Stimulated activated CD8-positive, alpha-beta memory T cell treated with anti-CD3 and anti-CD28 coated beads, Interleukin-15, amount 100 ng/mL, for 24 hours (primary cell): ENCODE measurements around the gene C1QTNF12.

ENCODE experiments used
- DNase-seq: peaks from one replicate; pipeline ENCODE4 v3.0.0-alpha.2; 2020; ENCODE audit warnings: low read depth

C1QTNF12 gene, protein sequence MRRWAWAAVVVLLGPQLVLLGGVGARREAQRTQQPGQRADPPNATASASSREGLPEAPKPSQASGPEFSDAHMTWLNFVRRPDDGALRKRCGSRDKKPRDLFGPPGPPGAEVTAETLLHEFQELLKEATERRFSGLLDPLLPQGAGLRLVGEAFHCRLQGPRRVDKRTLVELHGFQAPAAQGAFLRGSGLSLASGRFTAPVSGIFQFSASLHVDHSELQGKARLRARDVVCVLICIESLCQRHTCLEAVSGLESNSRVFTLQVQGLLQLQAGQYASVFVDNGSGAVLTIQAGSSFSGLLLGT

DNA sequence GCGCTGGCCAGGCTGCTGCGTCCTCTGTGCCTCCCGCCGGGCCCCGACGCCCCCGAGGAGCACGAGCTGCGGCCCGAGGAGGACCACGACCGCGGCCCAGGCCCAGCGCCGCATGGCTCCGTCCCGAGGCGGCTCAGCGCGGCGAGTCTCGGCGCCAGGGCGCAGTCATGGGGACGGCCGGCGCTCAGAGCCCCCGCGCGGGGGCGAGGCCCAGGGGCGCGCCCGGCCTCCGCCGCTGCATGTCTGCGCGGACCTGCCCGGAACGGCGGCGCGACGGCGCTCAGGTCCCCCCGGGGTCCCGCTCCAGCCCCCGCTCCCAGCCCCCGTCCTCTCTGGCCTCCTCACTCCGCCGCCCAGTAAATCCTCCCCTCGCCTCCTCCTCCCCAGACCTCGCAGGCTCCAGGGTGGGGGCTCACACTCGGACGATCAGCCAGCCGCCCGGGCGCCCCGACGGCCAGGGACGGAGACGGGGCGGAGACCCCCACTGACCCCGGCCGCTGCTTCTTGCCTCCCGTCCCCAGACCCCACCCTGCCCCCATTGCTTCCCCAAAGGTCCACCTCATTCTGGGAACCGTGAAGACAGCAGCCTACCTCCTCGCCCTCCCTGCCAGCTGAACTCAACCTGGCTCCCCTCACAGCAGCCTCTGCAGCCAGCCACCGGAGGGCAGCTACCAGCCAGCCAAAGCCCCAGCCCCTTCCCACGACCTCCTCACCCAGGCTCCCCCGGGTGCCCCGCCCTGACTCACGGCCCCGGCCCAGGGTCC, at the start of gene C1QTNF12:
Gene C1QTNF12, minus strand, starts transcription at position 146 of the 764 bp plus-strand sequence. Its CDS starts 32 bp downstream, at position 114.
- DNase-seq, result no peak

DNA sequence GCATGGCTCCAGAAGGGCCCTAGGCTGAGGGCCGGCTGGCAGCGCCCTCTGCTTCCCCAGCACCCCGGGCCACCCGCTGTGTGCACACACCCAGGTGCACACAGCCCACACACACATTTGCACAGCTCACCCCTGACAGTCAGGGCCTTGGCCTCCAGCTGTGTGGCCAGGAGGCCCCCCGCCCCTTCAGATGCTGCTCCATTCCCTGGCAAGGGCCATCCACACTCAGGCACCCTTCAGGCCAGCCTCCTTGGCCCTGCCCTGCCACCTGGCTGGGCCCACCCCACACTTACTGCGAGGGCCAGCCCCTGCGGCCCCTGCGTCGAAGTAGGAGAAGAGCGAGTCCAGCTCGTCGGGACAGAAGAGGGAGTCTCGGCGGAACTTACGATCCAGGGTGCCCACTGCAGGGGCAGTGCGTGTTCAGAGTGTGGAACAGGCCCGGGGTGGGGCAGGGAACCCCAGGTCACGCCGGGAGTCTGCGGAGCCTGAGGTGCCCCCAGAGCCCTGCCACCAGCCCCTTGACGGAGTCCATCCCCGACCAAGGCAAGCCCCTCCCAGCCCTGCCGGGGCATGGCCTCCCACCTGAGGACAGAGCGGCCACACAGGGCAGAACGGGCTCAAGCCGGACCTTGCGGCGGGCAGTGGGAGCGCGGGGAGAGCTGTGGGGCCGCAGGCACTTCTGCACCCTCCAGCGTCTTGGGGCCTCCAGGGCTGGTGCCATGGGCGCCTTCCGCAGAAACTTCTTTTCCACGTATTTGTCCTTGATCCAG, 48.8 kb upstream of the C1QTNF12 start:
- DNase-seq, result no peak

DNA sequence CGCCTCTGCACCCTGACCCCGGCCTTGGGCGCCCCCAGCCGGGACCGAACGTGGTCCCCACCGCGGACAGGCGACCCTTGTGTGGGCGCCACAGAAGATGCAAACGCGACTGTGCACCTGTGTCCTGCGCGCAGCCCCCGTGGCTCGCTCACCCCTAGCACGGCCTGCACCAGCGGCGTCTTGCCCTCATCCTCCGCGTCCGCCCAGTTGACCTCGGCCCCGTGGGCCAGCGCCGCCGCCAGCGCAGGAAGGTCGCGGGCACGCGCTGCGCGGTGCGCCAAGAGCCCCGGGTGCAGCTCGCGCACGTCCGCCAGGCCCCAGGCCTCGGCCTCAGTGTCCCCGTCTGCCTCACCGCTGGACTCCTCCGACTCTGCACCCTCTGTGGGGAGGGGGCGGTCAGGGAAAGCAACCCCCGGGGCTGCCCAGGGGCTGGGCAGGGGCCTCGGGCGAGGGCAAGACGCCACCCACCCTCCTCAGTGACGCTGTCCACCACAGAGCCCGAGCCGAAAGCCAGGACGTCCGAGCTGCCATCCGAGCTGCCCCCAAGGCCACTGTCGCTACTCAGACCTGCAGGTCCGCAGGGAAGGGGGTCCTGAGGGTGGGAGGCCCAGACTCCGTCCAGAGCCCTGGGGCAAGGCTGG, 47.8 kb upstream of the C1QTNF12 start:
- no peak for DNase-seq

DNA sequence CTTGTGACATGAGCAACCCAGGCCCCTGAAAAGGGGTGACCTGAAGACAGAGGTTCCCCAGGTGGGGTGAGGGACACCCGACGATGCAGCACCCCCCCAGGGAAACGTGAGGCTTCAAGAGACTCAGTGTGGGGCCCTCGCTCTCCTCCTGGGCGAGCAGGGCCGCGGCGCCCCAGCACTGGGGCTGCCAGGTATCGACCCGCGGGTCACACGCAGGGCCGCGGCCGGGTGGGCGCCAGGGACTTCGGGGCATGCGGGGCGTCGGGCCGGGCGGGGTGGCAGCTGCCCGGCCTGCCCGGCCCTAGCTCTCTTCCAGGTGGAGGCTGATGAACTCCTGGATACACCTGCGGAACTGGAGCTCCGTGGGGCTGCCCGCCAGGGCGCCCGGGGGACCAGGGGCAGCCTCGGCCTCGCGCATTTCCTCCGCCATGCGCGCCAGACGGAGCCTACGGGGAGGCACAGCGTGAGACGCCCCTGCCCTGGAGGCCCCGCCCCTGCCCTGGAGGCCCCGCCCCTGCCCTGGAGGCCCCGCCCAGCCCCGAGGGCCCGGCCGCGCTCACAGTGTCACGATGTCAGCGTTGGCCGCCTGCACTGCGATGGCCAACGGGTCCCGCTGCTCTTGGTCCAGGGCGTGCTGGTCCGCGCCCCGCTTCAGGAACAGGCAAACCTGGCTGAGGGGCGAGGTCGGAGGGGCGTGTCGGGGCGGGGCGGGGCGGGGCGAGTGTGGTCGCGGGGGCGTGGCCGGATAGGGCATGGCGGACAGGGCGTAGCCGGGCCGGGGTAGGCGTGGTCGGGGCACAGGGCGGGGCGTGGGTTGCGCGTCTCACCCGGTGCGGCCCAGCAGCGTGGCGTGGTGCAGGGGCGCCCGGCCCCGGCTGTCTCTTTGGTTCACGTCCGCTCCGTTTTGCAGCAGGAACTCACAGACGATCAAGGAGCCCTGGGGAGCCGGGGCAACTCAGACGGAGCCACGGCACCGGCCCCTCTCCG, 47.0 kb upstream of the C1QTNF12 start:
- DNase-seq, result no peak

DNA sequence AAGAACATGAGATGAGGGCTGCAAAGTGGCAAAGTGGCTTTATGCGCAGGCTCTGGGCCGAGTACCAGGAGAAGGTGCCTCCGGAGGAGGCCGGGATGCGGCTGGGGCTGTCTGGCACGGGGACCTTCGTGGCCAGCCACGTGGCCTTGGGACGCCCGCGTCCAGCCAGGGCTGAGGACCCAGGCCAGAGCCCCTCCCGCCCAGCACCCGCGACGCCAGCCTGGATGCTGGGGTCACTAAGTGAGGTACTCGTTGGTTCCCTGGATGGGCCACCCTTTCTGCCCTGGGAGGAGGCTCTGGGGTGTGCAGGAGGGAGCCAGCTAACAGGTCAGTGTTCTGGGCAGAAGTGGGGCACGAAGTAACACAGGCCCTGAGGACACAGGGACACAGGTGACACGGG, 46.3 kb upstream of the C1QTNF12 start:
- DNase-seq, result no peak

DNA sequence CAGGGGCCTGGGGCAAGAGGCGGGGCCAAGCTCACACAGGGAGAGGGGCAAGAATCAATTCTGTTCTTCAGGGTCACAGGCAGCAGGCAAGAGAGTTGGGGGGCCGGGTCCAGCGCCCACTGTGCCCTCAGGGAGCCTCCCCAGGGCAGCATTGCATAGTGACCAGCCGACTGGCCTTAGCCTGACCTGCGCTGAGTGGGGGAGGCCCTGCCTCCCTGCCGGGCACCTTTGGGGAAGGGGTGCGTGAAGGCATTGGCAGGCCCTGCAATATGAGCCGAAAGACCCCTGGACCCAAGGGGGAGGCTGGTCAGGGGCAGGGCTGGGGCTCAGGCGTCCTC, 45.9 kb upstream of the C1QTNF12 start:
- DNase-seq, result no peak

DNA sequence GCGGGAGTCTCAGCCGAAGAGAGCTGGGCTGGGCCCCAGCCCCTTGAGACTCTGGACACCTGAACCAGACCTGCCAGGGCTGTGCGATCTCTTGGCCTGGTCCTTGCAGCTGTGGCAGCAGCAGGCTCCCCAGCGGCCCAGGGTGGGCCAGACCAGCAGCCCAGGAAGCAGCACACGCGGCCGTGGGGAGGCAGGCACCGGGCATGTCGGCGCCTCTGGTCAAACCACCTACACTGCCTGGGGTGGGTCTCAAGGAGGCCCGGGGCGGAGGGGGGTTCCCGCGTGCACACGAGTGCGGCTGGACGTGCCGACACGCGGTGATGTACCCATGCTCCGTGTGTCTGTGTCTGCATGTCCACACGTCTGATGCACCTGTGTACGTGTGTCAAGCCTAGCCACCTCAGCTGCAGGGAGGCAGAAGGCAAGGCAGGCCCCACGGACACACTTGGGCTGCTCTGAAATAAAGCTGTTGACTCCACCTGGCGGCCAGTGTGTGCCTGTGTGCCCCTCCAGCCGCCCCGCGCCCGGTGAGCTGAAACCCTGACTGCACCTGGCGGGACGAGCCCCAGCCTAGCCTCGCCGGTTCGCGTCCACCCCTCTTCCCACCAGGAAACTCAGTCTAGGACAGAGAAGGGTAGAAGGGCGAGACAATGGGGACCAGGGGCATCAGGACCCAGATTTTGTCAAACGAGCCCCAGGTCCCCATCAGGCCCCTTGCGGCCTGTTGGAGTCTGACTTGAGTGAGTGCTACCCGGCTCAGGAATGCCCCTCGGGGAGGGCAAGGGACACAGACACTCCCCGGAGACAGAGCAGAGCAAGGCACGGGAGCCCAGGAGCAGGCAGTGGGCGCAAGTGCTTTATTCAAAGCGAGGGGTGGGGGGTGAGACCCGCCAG, 45.3 kb upstream of the C1QTNF12 start:
- no peak for DNase-seq

DNA sequence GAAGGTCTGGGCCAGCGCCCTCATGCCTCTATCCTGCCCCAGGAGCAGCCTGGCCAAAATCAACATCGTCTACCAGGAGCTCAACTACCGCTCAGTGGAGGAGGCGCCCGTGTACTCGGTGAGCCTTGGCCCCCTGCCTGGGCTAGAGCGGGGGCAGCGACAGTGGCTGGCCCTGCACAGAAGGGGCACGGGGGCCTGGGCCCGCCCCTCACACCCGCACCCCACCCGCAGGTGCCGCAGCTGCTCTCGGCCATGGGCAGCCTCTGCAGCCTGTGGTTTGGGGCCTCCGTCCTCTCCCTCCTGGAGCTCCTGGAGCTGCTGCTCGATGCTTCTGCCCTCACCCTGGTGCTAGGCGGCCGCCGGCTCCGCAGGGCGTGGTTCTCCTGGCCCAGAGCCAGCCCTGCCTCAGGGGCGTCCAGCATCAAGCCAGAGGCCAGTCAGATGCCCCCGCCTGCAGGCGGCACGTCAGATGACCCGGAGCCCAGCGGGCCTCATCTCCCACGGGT, 44.6 kb upstream of the C1QTNF12 start:
- DNase-seq, result no peak

DNA sequence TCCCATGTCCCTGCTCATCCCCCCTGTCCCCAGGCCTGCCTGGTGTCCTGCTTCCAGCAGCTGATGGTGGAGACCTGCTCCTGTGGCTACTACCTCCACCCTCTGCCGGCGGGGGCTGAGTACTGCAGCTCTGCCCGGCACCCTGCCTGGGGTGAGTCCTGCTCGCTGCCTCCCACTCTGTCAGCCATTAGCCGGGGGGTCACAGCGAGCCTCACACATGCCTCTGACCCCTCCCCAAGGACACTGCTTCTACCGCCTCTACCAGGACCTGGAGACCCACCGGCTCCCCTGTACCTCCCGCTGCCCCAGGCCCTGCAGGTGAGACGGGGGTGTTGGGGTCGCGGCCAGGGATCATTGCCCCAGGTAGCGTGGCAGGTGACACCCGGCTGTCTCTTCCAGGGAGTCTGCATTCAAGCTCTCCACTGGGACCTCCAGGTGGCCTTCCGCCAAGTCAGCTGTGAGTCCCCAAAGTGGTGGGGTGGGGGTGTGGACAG, 43.8 kb upstream of the C1QTNF12 start:
- no peak for DNase-seq

DNA sequence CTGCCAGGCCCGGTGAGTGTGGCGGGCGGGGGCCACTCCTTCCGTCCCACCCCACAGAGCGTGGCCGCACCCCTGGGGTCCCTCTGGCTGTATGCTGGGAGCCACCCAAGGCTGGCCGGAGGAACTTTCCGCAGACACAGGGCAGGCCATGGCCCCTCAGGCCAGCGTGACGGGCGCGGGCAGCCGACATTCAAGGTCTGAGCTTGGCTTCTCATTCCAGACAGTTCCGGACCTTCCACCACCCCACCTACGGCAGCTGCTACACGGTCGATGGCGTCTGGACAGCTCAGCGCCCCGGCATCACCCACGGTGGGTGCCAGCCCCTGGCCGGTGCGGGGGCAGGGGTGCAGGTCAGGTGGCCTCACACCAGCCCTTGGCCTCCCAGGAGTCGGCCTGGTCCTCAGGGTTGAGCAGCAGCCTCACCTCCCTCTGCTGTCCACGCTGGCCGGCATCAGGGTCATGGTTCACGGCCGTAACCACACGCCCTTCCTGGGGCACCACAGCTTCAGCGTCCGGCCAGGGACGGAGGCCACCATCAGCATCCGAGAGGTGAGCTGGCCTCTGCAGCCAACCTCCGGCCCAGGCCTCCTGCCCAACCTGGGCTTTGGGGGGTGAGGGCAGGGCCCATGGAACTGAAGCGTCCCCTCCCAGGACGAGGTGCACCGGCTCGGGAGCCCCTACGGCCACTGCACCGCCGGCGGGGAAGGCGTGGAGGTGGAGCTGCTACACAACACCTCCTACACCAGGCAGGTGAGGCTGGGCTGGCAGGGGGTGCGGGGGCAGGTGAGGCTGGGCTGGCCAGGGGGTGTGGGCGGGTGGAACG, 41.0 kb upstream of the C1QTNF12 start:
- DNase-seq, result no peak

DNA sequence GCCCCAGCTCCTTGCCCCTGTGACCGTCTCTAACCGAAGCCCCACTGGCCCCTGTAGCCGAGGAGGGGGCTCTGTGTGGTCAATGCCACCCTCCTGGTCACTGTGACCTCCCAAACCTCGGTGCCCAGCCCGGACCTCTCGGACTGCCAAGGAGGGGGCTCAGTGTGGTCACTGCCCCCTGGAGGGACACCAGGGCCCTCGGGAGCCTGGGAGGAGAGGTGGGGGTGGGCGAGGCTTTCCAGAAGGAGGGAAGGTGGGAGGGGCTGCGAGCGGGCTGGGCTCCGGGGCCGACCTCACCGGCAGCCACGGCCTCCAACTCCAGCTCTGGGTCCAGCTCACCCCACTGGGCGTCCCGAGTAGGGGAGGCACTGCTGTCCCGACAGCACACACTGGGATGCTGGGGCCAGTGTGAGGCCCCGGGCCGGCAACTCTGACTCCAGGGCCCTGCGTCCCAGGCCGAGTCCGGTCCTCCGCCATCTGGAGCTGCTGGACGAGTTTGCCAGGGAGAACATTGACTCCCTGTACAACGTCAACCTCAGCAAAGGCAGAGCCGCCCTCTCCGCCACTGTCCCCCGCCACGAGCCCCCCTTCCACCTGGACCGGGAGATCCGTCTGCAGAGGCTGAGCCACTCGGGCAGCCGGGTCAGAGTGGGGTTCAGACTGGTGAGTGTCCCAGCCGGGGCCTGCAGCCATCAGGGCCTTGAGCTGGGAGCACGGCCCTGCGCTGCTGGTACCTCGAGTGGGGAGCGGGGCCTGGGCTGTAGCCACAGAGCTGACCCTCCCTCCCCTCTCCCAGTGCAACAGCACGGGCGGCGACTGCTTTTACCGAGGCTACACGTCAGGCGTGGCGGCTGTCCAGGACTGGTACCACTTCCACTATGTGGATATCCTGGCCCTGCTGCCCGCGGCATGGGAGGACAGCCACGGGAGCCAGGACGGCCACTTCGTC, 40.1 kb upstream of the C1QTNF12 start:
- no peak for DNase-seq

DNA sequence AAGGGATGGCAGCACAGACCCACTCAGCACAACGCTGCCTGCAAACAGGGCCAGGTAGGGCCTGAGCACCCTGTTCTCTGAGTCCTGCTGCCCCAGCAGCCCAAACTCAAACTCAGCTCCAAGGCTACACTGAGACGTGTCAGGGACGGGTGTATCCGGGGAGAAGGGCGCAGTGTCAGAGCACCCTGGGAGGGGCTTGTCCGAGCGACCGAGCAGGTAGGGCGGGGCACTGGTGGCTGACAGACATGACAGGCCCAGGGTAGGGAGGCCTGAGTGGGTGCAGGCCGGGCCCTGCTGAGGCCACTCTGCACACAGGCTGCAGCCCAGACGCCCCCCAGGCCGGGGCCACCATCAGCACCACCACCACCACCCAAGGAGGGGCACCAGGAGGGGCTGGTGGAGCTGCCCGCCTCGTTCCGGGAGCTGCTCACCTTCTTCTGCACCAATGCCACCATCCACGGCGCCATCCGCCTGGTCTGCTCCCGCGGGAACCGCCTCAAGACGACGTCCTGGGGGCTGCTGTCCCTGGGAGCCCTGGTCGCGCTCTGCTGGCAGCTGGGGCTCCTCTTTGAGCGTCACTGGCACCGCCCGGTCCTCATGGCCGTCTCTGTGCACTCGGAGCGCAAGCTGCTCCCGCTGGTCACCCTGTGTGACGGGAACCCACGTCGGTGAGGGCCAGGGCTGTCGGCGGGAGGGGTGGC, 39.2 kb upstream of the C1QTNF12 start:
- no peak for DNase-seq

DNA sequence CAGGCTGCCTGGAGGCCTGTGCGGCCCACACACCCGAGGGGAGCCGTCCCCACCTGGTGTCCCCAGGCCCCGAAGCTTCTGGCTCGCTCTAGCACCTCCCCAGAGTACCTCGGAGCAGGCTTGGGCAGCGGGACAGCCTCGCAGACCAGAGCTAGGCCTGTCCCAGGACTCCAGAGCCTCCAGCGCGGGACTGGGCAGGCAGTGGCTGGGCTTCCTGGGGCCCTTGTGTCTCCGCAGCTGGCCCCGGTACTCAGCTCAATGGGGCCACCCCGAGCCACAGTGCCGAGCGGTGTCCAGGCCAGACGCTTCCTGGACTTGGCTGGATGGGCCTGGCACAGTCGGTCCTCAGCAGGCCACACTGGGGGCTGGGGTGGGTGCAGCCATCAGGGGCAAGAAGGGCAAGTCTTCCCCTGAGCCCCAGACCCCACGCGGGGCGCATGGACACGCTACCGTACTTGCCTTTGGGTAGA, 38.6 kb upstream of the C1QTNF12 start:
- no peak for DNase-seq

DNA sequence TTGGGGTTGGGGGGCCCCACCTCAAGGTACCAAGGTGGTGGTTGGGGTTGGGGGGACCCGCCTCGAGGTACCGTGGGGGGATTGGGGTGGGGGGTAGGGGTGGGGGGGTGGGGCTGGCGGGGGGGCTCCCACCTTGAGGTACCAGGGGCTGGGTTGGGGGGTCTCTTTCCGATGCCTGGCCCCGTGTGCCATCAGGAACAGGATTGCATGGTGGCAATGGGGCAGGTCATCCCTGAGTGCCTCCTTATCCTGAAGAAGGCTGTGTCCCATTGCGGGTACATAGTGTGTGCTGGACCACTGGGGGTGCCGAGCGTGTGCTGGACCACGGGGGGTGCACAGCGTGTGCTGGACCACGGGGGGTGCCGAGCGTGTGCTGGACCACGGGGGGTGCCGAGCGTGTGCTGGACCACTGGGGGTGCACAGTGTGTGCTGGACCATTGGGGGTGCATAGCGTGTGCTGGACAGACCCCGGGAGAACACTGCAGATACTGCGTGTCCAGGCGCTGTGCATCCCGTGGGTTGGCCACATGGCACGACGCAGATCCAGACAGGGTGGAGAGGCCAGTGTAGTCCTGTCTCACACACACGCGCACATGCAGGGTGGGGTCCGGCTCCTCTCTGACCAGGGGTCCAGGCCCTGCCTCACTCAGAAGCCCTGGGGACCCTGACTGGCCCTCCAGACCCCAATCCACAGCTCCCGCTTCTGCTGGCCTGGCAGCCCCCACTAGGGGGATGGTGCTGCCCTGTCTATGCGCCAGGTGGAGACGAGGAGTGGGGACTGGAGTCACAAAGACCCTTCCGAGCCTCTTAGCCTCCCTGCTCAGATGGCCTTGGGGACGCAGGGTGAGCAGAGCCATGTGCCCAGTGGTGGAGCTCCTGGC, 37.9 kb upstream of the C1QTNF12 start:
- DNase-seq, result no peak

DNA sequence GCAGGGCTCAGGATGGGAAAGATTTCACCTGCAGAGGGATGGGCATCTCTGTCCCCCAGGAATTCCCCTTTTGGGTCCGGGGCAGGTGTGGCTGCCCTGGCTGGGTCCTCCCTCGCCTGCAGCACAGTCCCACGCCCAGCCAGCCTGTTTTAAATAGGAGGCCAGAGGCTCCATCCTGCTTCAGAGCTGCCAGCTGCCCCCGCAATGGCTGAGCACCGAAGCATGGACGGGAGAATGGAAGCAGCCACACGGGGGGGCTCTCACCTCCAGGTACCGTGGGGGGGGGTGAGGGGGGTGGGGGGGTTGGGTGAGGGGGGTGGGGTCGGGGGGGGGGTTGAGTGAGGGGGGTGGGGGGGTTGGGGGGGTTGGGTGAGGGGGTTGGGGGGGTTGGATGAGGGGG, 37.3 kb upstream of the C1QTNF12 start:
- DNase-seq, result no peak

DNA sequence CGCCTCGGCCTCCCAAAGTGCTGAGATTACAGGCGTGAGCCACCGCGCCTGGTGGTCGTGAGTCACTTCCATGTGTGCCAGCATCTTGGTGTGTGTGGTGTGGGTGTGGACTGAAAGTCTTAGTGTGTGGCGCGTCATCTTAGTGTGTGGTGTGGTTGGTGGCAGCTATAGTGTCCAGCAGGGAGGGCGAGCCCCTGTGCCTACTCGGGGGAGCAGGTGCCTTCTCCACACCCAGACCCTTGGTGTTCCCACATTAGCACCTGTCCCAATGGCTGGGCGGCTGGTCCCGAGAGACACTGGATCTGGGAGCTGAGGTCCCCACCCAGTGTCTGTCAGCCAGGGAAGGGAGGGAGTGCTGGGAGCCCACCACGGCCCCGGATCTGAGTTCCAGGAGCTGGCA, 36.5 kb upstream of the C1QTNF12 start:
- DNase-seq, result no peak
